Measurements from ENCODE around the gene CDK12.

GRCh38 chr17:39572121-39572520 lies 110.8 kb downstream of the CDK12 start:
- TF ChIP-seq CTCF (IDR thresholded peaks at IDR 0.05 in 2 of 3, conservative IDR thresholded peaks at IDR 0.05 in 1 of 3; ENCODE audit: borderline replicate concordance in 1 of 3, insufficient read depth in 1 of 3, low read depth in 2 of 3, low read length in 2 of 3) (no peak), POLR2AphosphoS5 (IDR thresholded peaks at IDR 0.05; ENCODE audit: low read depth, low read length) (no peak)
